Esophagus (tissue), 2 donors: ENCODE data around the gene POMP. TPM values are rescaled to one million over a fixed set of nuclear protein-coding genes. Genes with fewer than 3 reads are reported as not detected.
"Not testable (repeated sequence)": the region's sequence is repeated elsewhere in the genome, so short reads cannot be mapped to it uniquely, and the experiment has no call there.

Experiments
- H3K27ac ChIP-seq, 2 donors: one replicate each; pipeline ENCODE4 v1.5.1; 2013; ENCODE audit warnings: low read depth in 2 of 2, mild to moderate bottlenecking in 2 of 2, inconsistent platforms in 1 of 2, low read length in 1 of 2, moderate library complexity in 1 of 2
- H3K27me3 ChIP-seq, 2 donors: one replicate each; pipeline ENCODE4 v1.6.1; 2013; ENCODE audit warnings: low read length in 2 of 2, control low read depth in 1 of 2, mild to moderate bottlenecking in 1 of 2; ENCODE audit not compliant: insufficient read depth in 2 of 2, control insufficient read depth in 1 of 2
- H3K36me3 ChIP-seq, 2 donors: one replicate each; pipeline ENCODE4 v1.6.1; 2013; ENCODE audit warnings: low read length in 1 of 2; ENCODE audit not compliant: control insufficient read depth in 2 of 2, insufficient read depth in 2 of 2
- H3K4me1 ChIP-seq, 2 donors: one replicate each; pipeline ENCODE4 v1.6.1; 2013; ENCODE audit warnings: low read length in 1 of 2; ENCODE audit not compliant: control insufficient read depth in 2 of 2, insufficient read depth in 2 of 2
- H3K4me3 ChIP-seq, 2 donors: one replicate each; pipeline ENCODE4 v1.5.1; 2013; ENCODE audit warnings: low read length in 2 of 2, mild to moderate bottlenecking in 2 of 2, low read depth in 1 of 2, moderate library complexity in 1 of 2
- H3K9me3 ChIP-seq, 2 donors: one replicate each; pipeline ENCODE4 v1.6.1; 2013; ENCODE audit warnings: mild to moderate bottlenecking in 2 of 2, low read depth in 1 of 2, low read length in 1 of 2, moderate library complexity in 1 of 2; ENCODE audit not compliant: control insufficient read depth in 2 of 2, insufficient read depth in 1 of 2
- WGBS, 2 donors: extraction: QIAGEN DNeasy Blood & Tissue Kit; methylation state at CpG; one replicate each; pipeline ENCODE4 v1.1.7; 2013; 5-methylcytosine and 5-hydroxymethylcytosine counted together
- polyA plus RNA-seq, 2 donors: library from polyadenylated mRNA; stranded (reverse); fragments of 200-250 nt; gene quantifications; one replicate each; pipeline ENCODE4 v1.2.3, GENCODE V29; 2013
- donor health status: healthy with polysubstance abuse.
- donor health status: Bipolar disorder and iron deficiency.

POMP gene
- polyA plus RNA-seq, 2 donors, result 46.0 to 65.2 TPM

- H3K4me3 ChIP-seq, H3K36me3 ChIP-seq, H3K27ac ChIP-seq, H3K4me1 ChIP-seq, H3K27me3 ChIP-seq, H3K9me3 ChIP-seq: not testable (repeated sequence)
- WGBS, 2 donors, result 86 to 92% methylated on average over 8 of the region's 8 CpGs
Observed at GRCh38 chr13:28683169-28683568, 24.2 kb downstream of the POMP start.

- H3K4me3 ChIP-seq, result no peak overlapping the region
- H3K27me3 ChIP-seq, result no peaks in the 10 kb centered on the region
- WGBS, 2 donors, result 46 to 58% methylated on average over 7 of the region's 7 CpGs
- H3K4me1 ChIP-seq, result no peaks in the 10 kb centered on the region
- H3K27ac ChIP-seq, result no peak overlapping the region
- no peaks in the 10 kb centered on the region for H3K9me3 ChIP-seq
- H3K36me3 ChIP-seq, result no peaks in the 10 kb centered on the region
Observed at GRCh38 chr13:28684257-28684656, 25.3 kb downstream of the POMP start.

DNA sequence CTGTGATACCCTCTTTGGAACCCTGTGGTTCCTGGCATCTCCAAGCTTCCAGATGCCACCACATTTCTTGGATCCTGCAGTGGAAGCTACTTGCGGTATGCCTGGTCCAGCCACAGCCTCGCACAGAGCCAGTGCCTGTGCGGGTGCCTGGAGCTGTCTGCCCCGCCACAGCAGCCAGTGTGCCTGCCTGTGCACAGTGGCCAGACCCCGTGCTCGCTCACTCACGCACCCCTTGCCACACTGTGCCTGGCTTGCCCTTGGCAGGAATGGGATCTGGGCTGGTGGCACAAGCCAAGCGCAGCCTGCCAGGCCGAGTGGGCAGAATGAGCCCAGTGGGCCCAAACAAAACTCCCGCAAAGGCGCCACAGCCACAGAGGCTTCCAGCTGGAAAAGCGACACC, 26.2 kb downstream of the POMP start:
- WGBS, 2 donors, result 85 to 89% methylated on average over 12 of the region's 12 CpGs
- Histone ChIP-seq H3K4me1 (no peaks in the 10 kb centered on the region), H3K4me3 (no peak overlapping the region), H3K9me3 (no peaks in the 10 kb centered on the region), H3K27me3 (no peaks in the 10 kb centered on the region), H3K27ac (no peak overlapping the region), H3K36me3 (no peaks in the 10 kb centered on the region)

DNA sequence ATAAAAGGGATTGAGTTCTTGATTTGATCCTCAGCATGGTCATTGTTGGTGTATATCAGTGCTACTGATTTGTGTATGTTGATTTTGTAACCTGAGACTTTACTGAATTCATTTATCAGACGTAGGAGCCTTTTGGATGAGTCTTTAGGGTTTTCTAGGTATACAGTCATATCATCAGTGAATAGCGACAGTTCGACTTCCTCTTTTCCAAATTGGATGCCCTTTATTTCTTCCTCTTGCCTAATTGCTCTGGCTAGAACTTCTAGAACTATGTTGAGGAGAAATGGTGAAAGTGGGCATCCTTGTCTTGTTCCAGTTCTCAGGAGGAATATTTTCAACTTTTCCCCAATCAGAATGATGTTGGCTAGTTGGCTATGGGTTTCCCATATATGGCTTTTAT, 27.0 kb downstream of the POMP start:
- WGBS, 2 donors, result 76 to 79% methylated on average over 3 of the region's 3 CpGs
- H3K27ac ChIP-seq, result no peak overlapping the region
- H3K4me1 ChIP-seq, result no peaks in the 10 kb centered on the region
- H3K4me3 ChIP-seq, result no peak overlapping the region
- no peaks in the 10 kb centered on the region for H3K36me3 ChIP-seq
- no peaks in the 10 kb centered on the region for H3K9me3 ChIP-seq
- no peaks in the 10 kb centered on the region for H3K27me3 ChIP-seq

- H3K4me1 ChIP-seq, H3K4me3 ChIP-seq, H3K27me3 ChIP-seq, H3K36me3 ChIP-seq, H3K9me3 ChIP-seq, H3K27ac ChIP-seq: not testable (repeated sequence)
- 36 to 41% methylated on average over 11 of the region's 11 CpGs for WGBS, 2 donors
Observed at GRCh38 chr13:28693605-28694491, 34.9 kb downstream of the POMP start.

- Histone ChIP-seq H3K27ac (no peak overlapping the region), H3K4me1 (no peaks in the 10 kb centered on the region), H3K27me3 (peaks cover 0 to 3% of the 10 kb centered on the region in 2 donors), H3K36me3 (no peaks in the 10 kb centered on the region), H3K9me3 (no peaks in the 10 kb centered on the region), H3K4me3 (no peak overlapping the region)
- 81 to 96% methylated on average over 1 of the region's 1 CpG for WGBS, 2 donors
Observed at GRCh38 chr13:28697441-28697840, 38.5 kb downstream of the POMP start.

- Histone ChIP-seq H3K4me1 (no peaks in the 10 kb centered on the region), H3K4me3 (no peak overlapping the region), H3K36me3 (peaks cover 0 to 3% of the 10 kb centered on the region in 2 donors), H3K9me3 (no peaks in the 10 kb centered on the region), H3K27me3 (no peaks in the 10 kb centered on the region), H3K27ac (no peak overlapping the region)
- 81 to 88% methylated on average over 1 of the region's 1 CpG for WGBS, 2 donors
Observed at GRCh38 chr13:28699246-28699645, 40.3 kb downstream of the POMP start.

DNA sequence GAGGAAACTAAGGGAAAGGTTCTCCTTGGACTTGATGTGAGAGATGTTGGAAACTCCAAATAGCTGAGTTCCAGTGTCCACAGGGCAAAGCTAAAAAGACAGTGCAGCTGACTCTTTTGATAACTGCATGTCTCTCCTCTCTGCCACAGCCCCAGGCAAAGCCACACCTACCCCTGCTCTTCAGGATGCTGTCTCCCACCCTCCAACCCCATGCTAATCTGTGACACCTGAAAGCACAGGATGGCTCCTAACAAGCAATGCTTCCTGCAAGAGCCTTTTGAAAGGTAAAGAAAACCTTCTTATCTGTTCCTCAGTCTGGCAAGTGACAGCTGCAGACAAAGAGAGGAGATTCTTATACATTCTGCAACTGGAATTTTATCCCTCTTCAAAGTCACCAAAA, 45.4 kb downstream of the POMP start:
- Histone ChIP-seq H3K4me1 (no peaks in the 10 kb centered on the region), H3K27ac (no peak overlapping the region), H3K4me3 (no peak overlapping the region), H3K9me3 (no peaks in the 10 kb centered on the region), H3K27me3 (no peaks in the 10 kb centered on the region), H3K36me3 (peaks cover 0 to 3% of the 10 kb centered on the region in 2 donors)

- H3K4me3 ChIP-seq, result no peak overlapping the region
- no peaks in the 10 kb centered on the region for H3K9me3 ChIP-seq
- H3K27me3 ChIP-seq, result no peaks in the 10 kb centered on the region
- peaks cover 0 to 3% of the 10 kb centered on the region in 2 donors for H3K36me3 ChIP-seq
- H3K4me1 ChIP-seq, result no peaks in the 10 kb centered on the region
- no peak overlapping the region for H3K27ac ChIP-seq
Observed at GRCh38 chr13:28704919-28705318, 46.0 kb downstream of the POMP start.

GRCh38 chr13:28705461-28706083, 46.6 kb downstream of the POMP start:
- Histone ChIP-seq H3K9me3 (no peaks in the 10 kb centered on the region), H3K27ac (no peak overlapping the region), H3K4me1 (no peaks in the 10 kb centered on the region), H3K36me3 (peaks cover 2 to 3% of the 10 kb centered on the region in 2 donors), H3K27me3 (no peaks in the 10 kb centered on the region), H3K4me3 (no peak overlapping the region)
- WGBS, 2 donors, result 71 to 73% methylated on average over 5 of the region's 5 CpGs
